Measurements from ENCODE around the gene CCDC197.

GRCh38 chr14:94031161-94031882 is 34.2 kb downstream of the CCDC197 start:
- TF ChIP-seq NFYB (IDR thresholded peaks at IDR 0.05; ENCODE audit: extremely low read depth, insufficient read length) (no peak), CTCF (IDR thresholded peaks at IDR 0.05 in 2 of 3, conservative IDR thresholded peaks at IDR 0.05 in 1 of 3; ENCODE audit: insufficient read depth in 2 of 3, low read depth in 1 of 3, low read length in 3 of 3) (no peak), HDGF (IDR thresholded peaks at IDR 0.05) (no peak), SMARCA5 (IDR thresholded peaks at IDR 0.05) (no peak)
